Neutrophil (primary cell): Measurements from ENCODE around the gene MANEA.
"Not testable (repeated sequence)": the region's sequence is repeated elsewhere in the genome, so short reads cannot be mapped to it uniquely, and the experiment has no call there.

Experiments used
- H3K27ac ChIP-seq: fragments of 200-600 bp; sonication (generic); 2 replicates; pipeline ENCODE4 v1.5.1; 2016; ENCODE audit warnings: mild to moderate bottlenecking, moderate library complexity
- H3K27me3 ChIP-seq: fragments of 200-600 bp; sonication (generic); 2 replicates; pipeline ENCODE4 v1.6.0; 2016; ENCODE audit warnings: mild to moderate bottlenecking
- H3K36me3 ChIP-seq: fragments of 200-600 bp; sonication (generic); 2 replicates; pipeline ENCODE4 v1.5.1; 2017
- H3K4me1 ChIP-seq, 2 experiments: fragments of 200-600 bp in 1 of 2; sonication (generic) in 1 of 2; 1 replicate in 1 of 2; 2 replicates in 1 of 2; pipeline versions ENCODE4 v1.5.1 to v1.6.1; 2013 to 2016; ENCODE audit warnings: low read depth in 1 of 2, low read length in 1 of 2, mild to moderate bottlenecking in 1 of 2, moderate library complexity in 1 of 2; ENCODE audit not compliant: control insufficient read depth in 1 of 2, insufficient read depth in 1 of 2
- H3K4me3 ChIP-seq, 2 experiments: fragments of 200-600 bp in 1 of 2; sonication (generic) in 1 of 2; 1 replicate in 1 of 2; 2 replicates in 1 of 2; pipeline ENCODE4 v1.5.1; 2013 to 2016; ENCODE audit warnings: low read depth in 1 of 2, low read length in 1 of 2, mild to moderate bottlenecking in 1 of 2, moderate library complexity in 1 of 2
- H3K9me3 ChIP-seq: fragments of 200-600 bp; sonication (generic); 2 replicates; pipeline ENCODE4 v1.5.1; 2016
- TF ChIP-seq, protein P1 (sequence below): fragments of 200-600 bp; sonication (generic); IDR thresholded peaks from 2 replicates; pipeline ENCODE4 v1.5.1; 2016; ENCODE audit warnings: antibody characterized with exemption

Gene MANEA

DNA sequence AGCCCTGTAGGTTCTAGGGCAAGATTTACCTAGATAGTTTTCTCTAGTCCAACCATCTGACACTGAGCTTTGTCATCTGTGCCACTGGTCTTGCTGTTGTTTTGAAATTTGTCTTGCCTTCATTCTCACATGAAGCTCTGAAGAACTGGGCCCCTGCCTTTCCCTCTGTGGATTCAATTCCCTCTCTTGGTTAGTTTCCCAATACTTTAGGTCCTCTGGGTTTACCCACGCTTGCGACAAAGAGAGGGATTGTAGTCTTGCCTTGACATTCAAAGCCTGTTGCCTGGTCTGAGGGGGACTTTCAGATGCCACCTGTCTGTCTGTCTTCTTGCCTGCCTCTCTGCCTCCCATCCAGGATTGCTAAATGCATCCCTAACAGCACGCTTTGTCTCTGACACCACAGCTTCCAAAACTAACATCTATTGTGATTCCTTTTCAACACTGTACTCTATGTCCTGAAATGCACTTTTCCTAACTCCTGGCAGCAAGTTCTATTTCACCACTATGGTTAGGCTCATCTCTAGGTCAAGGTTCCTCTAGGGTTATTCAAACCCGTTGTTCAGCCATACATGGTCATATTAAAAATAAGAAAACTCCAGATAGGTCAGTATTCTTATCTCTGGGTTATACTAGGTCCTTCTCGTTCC, 25.5 kb upstream of the MANEA start:
- H3K27me3 ChIP-seq = no peaks in the 10 kb centered on the region
- H3K4me1 ChIP-seq = no peaks in the 10 kb centered on the region
- H3K36me3 ChIP-seq = no peaks in the 10 kb centered on the region
- TF ChIP-seq, protein P1, sequence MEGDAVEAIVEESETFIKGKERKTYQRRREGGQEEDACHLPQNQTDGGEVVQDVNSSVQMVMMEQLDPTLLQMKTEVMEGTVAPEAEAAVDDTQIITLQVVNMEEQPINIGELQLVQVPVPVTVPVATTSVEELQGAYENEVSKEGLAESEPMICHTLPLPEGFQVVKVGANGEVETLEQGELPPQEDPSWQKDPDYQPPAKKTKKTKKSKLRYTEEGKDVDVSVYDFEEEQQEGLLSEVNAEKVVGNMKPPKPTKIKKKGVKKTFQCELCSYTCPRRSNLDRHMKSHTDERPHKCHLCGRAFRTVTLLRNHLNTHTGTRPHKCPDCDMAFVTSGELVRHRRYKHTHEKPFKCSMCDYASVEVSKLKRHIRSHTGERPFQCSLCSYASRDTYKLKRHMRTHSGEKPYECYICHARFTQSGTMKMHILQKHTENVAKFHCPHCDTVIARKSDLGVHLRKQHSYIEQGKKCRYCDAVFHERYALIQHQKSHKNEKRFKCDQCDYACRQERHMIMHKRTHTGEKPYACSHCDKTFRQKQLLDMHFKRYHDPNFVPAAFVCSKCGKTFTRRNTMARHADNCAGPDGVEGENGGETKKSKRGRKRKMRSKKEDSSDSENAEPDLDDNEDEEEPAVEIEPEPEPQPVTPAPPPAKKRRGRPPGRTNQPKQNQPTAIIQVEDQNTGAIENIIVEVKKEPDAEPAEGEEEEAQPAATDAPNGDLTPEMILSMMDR = no peak
- no peak overlapping the region for H3K4me3 ChIP-seq
- H3K27ac ChIP-seq = no peak overlapping the region
- no peaks in the 10 kb centered on the region for H3K9me3 ChIP-seq

DNA sequence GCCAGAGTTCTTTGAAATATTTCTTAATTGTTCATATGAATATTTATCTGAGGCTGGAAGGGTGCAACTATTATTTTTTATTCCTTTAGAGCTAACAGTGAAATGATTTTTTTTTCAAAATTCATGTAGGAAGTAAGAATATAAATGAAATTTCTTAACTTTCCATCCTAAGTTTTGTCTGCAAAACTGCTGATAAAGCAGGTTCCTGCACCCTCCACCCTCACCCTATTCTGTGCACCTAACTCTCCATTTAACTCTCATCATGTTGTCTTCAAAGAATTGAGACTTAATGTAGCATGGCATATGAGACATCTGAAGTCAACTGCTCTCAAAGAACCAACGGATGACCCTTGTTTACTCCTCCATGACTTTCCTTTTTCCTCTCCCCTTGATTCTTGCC, 23.5 kb upstream of the MANEA start:
- no peaks in the 10 kb centered on the region for H3K27me3 ChIP-seq
- H3K36me3 ChIP-seq = no peaks in the 10 kb centered on the region
- H3K27ac ChIP-seq = no peak overlapping the region
- TF ChIP-seq, protein P1 = no peak
- no peaks in the 10 kb centered on the region for H3K9me3 ChIP-seq
- no peaks in the 10 kb centered on the region for H3K4me1 ChIP-seq
- H3K4me3 ChIP-seq = no peak overlapping the region

DNA sequence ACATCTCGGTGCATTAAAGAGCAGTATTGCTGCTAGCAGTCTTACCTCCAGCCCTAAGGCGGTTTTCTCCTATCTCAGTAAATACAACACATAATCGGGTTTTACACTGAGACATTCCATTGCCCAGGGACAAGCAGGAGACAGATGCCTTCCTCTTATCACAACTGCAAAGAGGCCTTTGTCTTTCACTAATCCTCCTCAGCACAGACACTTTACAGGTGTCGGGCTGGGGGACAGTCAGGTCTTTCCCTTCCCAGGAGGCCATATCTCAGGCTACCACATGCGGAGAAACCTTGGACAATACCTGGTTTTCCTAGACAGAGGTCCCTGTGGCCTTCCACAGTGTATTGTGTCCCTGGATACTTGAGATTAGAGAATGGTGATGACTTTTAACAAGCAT, 16.4 kb upstream of the MANEA start:
- not testable (repeated sequence) for H3K4me1 ChIP-seq, H3K27ac ChIP-seq, H3K27me3 ChIP-seq, H3K36me3 ChIP-seq, H3K9me3 ChIP-seq, H3K4me3 ChIP-seq

DNA sequence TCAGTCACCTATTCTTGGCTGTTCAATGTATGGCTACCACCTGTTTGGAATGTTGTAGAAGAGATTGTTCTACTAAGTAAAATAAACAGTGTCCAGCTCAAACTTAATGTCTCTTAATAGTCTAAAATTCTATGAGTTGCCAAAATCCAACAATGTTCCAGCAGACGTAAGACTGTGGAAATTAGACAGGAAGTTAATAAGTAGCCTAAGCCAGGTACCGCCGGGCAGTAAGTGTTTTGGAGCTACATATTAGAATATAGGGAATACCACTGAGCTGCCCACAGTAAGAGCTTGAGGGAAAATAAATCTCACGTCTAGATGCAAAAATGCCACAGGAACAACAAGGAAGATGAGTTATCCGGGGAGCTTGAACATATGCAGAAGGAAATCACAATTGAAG, 7.8 kb upstream of the MANEA start:
- H3K36me3 ChIP-seq = no peaks in the 10 kb centered on the region
- H3K4me1 ChIP-seq = peaks cover 38 to 47% of the 10 kb centered on the region in 2 experiments
- TF ChIP-seq, protein P1 = no peak
- H3K4me3 ChIP-seq = no peak overlapping the region
- H3K9me3 ChIP-seq = no peaks in the 10 kb centered on the region
- H3K27me3 ChIP-seq = no peaks in the 10 kb centered on the region
- no peak overlapping the region for H3K27ac ChIP-seq

DNA sequence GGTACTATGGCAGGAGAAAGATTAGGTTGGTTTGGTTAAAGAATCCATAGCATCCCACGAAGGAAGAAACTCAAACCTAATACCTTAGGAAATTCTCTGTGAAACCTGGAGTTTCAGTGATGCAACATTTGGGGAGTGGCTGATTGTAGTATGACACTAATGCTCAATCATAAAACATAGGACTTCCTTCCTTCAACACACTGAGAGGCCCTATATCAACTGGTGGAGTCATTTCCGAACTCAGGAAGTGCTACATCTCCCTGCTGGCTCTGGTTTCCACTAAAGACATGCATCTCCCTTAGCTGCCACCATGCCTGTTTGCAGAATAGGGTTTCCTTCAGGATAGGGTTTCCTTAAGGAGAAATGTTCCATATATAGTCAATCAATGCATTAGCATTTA, 5.2 kb upstream of the MANEA start:
- TF ChIP-seq, protein P1 = no peak
- Histone ChIP-seq H3K9me3 (no peaks in the 10 kb centered on the region), H3K4me1 (peaks cover 56 to 67% of the 10 kb centered on the region in 2 experiments), H3K27ac (peak overlapping the region; percentile 52), H3K4me3 (no peak overlapping the region), H3K36me3 (no peaks in the 10 kb centered on the region), H3K27me3 (no peaks in the 10 kb centered on the region)

DNA sequence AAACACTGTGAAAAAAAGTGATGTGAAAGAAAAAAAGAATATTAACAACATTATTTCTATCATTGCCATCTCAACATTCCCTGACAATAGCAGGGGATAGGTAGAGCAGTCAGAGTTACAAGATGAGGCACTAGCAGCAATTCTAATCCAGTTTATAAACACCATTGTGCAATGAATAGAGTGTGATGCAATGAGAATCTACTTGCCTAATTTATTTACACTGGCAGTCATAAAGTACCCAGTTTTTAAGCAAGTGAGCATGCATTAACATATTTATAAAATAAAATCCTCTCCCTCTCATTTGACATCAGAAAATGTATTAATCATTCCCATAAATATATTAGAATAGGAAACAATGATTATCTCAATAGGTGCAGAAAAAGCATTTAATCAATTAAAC, 2.5 kb upstream of the MANEA start:
- H3K4me3 ChIP-seq = no peak overlapping the region
- H3K9me3 ChIP-seq = no peaks in the 10 kb centered on the region
- no peaks in the 10 kb centered on the region for H3K27me3 ChIP-seq
- no peak overlapping the region for H3K27ac ChIP-seq
- H3K4me1 ChIP-seq = peaks cover 51 to 61% of the 10 kb centered on the region in 2 experiments
- TF ChIP-seq, protein P1 = no peak
- no peaks in the 10 kb centered on the region for H3K36me3 ChIP-seq
